Stimulated activated naive CD4-positive, alpha-beta T cell (primary cell): ENCODE data around the gene ZBTB9.
A peak's percentile ranks its signal among the peaks of the same experiment; 100 is the strongest.
"Not testable (repeated sequence)": the region's sequence is repeated elsewhere in the genome, so short reads cannot be mapped to it uniquely, and the experiment has no call there.

ENCODE experiments used
- DNase-seq, 6 experiments: peaks; one replicate each; lab custom pipeline; 2025; lab: John Stamatoyannopoulos, UW

The ZBTB9 gene

GRCh38 chr6:33466075-33466735 lies 11.8 kb downstream of the ZBTB9 start:
- DNase-seq, result no peak

GRCh38 chr6:33467091-33467490 lies 12.7 kb downstream of the ZBTB9 start:
- DNase-seq, result no peak

DNA sequence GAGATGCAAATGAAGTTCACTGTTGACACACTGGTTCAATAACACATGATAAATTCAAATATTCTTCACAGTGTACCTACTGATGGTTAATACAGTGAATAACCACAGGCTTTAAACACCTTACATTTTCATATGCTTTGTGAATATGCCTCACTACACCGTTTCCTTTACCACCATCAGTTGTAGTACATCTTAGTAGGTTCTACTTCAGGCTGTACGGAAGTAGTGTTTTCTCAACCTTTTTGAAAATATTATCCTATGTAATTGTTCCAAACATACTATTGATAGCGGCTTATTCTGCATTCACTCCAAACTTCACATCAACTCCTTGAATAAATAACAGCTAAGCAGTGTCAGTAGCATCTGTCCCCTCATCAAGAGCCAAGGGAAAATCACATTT lies 15.3 kb downstream of the ZBTB9 start:
- DNase-seq, result no peak

DNA sequence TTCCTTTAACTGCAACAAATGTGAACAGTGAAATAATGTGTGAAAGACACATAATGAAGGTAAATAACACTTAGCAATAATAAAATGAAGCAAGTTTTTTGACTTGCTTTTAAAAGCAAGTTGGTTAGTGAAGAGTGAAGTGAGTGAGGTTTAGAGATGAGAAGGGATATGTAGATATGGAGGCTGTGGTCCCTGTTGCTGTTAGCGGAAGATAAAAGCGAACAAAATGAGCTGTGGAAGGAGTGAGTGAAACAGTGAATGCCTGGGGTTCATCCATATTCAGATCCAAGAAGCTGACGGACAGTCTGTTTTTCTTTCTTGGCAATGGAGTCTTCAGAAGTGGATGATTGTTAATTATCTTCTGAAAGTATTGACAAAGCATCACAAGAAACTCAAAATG lies 23.5 kb downstream of the ZBTB9 start:
- DNase-seq, result no peak

GRCh38 chr6:33481192-33481591 lies 26.8 kb downstream of the ZBTB9 start:
- DNase-seq, result peak in 1 of 6 experiments; percentile 2

GRCh38 chr6:33482620-33483019 lies 28.2 kb downstream of the ZBTB9 start:
- not testable (repeated sequence) for DNase-seq

- no peak for DNase-seq
Observed at GRCh38 chr6:33483678-33484077, 29.3 kb downstream of the ZBTB9 start.

GRCh38 chr6:33484673-33485262 lies 30.4 kb downstream of the ZBTB9 start:
- not testable (repeated sequence) for DNase-seq

GRCh38 chr6:33485680-33486079 lies 31.3 kb downstream of the ZBTB9 start:
- not testable (repeated sequence) for DNase-seq

DNA sequence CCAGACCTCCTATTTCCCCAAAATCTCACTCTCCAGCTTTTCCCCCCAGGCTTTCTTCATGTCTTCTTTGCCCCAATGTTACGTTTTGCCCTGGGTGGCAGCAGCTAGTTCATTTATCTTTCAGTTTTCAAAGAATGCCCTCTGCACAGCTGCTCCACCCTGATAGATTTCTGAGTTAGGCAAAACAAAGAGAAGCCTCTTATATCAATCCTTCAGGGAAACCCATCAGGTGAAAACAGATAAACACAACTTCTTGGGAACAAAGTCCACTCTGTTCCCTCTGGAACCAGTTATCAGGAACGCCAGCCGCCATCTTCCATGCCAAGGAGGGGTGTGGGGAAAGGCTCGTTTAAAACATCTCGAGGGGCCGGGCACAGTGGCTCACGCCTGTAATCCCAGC lies 34.0 kb downstream of the ZBTB9 start:
- no peak for DNase-seq

- no peak for DNase-seq
Observed at GRCh38 chr6:33490198-33490597, 35.8 kb downstream of the ZBTB9 start.

DNA sequence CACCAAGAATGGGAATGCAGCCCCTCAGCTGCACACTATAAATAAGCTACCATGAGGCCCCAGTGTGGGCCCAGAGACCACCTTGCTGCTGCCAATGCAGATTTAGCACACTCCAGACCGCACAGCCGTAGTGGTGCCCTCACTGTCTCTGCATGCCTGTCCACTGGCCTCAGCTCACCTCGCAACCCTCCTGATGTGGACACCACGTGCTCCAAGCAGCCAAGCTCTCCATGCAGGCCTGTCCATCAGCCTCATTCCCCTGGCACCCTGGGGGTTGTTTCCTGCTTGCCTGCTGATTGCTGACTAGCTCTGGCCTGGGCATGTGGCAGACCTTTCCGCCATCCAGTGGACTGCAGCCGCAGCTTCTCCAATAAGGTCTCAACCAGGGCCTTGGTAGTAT lies 36.2 kb downstream of the ZBTB9 start:
- no peak for DNase-seq

DNA sequence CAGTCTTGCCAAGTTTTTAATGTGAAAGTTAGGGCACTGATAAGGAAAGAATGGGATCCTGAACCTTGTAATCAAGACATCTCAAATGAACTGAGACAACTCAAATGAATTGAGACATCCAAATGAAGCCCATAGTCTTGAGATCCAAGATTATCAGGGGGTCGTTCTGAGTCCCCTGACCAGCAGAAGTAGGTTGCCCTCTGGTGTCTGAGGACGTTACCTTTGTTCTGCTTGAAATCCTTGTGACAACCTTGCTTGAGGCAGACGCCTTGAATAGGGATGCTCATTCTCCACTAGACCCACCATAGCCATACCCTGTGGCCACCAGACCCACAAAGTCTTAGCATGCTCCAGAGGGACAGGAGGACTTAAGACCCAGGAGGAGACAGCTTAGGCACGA lies 37.7 kb downstream of the ZBTB9 start:
- DNase-seq, result no peak

- no peak for DNase-seq
Observed at GRCh38 chr6:33497157-33497556, 42.8 kb downstream of the ZBTB9 start.

DNA sequence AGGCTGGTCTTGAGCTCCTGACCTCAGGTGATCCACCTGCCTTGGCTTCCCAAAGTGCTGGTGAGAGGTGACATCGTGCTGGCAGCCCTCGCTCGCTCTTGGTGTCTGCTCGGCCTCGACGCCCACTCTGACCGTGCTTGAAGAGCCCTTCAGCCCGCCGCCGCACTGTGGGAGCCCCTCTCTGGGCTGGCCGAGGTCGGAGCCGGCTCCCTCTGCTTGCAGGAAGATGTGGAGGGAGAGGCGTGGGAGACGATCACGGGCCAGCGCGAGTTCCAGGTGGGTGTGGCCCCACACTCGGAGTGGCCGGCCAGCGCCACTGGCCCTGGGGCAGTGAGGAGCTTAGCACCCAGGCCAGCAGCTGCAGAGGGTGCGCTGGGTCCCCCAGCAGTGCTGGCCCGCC lies 48.1 kb downstream of the ZBTB9 start:
- DNase-seq, result no peak

DNA sequence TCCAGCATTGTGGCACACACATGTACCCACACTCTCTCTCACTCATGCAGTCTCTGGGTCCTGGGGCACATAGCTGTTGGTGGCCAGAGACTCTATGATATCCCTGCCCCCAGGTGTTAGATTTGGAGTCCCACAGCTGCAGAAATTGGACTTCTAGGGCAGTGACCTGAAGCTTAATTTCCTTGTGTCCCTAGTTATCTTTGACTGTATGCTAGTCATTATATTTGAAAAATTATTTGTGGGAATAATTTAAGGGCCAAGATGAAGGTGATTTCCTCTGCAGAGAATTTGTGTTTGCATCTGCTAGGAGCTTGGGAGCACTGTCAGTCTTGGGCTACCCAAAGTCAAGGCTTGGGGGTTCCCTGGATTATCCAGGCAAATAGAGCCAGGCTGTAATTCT lies 50.1 kb downstream of the ZBTB9 start:
- no peak for DNase-seq

- DNase-seq, result no peak
Observed at GRCh38 chr6:33505548-33506370, 51.4 kb downstream of the ZBTB9 start.
